Posterior cingulate gyrus (tissue), 11 donors: Measurements from ENCODE around the gene PGAM1.
"Not testable (repeated sequence)": the region's sequence is repeated elsewhere in the genome, so short reads cannot be mapped to it uniquely, and the experiment has no call there.

Experiments
- DNase-seq, 10 donors: peaks; one replicate each; pipeline versions ENCODE4 v3.0.0 to v3.0.0-alpha.2; 2020 to 2021; ENCODE audit warnings: mixed read lengths in 3 of 10
- intact Hi-C: fragments of 100-400 bp; cut with DNase I; formaldehyde crosslinking; loops from one replicate; pipeline ENCODE4 v1.15.1; 2023

PGAM1 gene

GRCh38 chr10:97407211-97407951, 18.6 kb upstream of the PGAM1 start:
- intact Hi-C loops = no loop called here
- peak in 4 of 10 donors; percentile 27 to 54 (median 50) for DNase-seq

DNA sequence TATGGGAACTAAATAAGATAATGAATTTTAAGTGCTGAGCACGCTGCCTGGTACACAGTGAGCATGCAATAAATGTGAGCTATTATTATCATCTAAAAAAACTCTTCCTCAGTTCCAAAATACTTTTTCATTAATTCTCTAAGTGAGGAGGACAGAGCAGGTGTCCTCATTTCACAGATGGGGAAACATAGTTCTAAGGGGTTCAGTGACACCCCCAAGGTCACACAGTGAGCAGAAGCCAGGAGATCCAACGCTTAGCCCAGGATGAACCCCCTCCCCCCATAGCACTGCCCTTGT, 18.1 kb upstream of the PGAM1 start:
- no peak for DNase-seq
- intact Hi-C loops = no loop called here

GRCh38 chr10:97408496-97408992, 17.4 kb upstream of the PGAM1 start:
- no peak for DNase-seq
- intact Hi-C loops = no loop called here

DNA sequence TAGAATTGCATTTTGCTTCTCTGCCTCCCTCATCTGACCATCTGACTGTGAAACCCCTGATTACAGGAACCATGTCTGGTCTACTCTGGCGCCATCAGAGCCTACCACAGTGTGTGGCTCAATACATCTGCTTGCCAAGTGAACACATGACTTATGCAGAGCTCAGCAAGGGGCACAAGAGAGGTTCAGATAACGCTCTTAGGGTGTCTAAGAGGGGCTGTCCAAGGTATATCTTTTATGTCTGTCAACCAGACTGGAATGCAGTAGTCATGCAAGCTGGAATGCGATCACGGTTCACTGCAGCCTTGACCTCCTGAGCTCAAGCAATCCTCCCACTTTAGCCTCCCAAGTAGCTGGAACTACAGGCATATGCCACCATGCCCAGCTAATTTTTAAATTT, 14.6 kb upstream of the PGAM1 start:
- intact Hi-C loops = no loop called here
- DNase-seq = no peak

GRCh38 chr10:97412891-97413304, 13.1 kb upstream of the PGAM1 start:
- intact Hi-C loops = no loop called here
- no peak for DNase-seq

- no peak for DNase-seq
- intact Hi-C loops = no loop called here
These were observed 9.4 kb upstream of the PGAM1 start for GRCh38 chr10:97416565-97416964.

DNA sequence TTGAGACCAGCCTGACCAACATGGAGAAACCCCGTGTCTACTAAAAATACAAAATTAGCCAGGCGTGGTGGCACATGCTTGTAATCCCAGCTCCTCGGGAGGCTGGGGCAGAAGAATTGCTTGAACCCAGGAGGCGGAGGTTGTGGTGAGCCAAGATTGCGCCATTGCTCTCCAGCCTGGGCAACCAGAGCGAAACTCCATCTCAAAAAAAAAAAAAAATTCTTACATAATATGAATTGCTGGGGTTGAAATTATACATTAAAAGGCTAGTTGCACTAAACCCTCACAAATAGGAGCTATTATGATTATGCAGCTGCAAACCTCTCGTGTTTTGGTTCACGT, 2.3 kb upstream of the PGAM1 start:
- intact Hi-C loops = not testable (repeated sequence)
- DNase-seq = peak in 1 of 10 donors; percentile 52

DNA sequence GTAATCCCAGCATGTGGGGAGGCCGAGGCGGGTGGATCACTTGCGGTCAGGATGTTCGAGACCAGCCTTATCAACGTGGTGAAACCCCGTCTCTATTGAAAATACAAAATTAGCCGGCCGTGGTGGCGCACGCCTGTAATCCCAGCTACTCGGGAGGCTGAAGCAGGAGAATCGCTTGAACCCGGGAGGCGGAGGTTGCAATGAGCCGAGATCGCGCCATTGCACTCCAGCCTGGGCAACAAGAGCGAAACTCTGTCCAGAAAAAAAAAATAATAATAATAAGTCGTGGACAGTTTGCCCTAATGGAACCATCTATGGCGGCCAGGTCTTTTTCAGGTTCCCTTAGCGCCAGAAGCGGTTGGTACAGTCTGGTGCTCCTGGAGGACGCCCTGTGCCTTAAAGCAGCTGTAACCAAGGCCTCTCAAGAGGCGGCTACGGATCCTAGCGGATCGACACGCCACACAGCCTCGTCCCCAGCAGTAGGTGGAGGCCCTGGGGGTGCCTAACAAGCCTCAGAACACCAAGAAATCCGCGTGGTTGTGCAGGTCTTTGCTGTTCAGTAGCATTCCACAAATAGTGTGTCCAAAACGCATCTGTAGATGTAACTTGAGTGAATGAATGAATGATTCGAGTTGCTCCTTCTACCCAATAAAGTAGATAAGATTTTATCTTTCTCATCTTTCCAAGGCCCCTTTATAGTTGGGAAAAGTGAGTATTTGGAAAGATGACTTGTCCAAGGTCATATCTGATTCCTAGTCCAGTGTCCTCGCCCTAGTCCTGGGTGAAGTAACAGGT, 982 bp downstream of the PGAM1 start:
- intact Hi-C loops = loop anchor here (2.0 kb wide), 1 partner anchor 20 kb away; the partner anchor contains the start of genes EXOSC1 and ZDHHC16
- peak in 2 of 10 donors; percentile 2 to 84 for DNase-seq

DNA sequence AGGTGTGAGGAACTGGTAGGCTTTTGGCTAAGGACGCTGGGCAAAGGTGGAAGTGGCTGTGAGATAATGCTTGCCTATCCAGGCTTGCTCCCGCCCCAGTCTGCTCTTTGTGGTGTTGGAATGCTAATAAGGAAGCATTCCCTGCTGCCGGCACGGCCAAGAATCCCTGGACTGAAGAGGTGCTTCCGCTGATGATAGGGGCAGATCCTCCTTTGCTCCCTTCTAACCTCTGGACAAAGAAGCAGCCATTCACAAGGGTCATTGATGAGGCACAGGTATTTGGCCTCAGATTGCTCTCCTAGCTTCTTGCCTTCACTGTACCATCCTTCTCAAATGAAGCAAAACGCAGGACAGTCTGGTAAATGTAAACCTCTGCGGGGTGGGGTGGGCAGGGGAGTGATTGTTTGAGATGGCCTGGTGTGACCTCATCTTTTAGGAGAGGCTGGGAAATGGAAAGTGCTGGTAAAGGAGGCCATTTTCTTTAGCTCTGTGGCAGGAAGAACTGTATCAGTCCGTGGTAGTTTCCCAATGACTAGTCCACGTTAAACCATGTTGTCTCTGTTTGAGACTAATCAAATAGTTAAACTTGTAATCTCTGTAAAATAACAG, 1.7 kb downstream of the PGAM1 start:
- intact Hi-C loops = loop anchor here (2.0 kb wide), 1 partner anchor 19 kb away; the partner anchor contains the start of genes EXOSC1 and ZDHHC16
- DNase-seq = peak in 1 of 10 donors; percentile 52

- intact Hi-C loops = no loop called here
- peak in 1 of 10 donors; percentile 11 for DNase-seq
These were observed 2.6 kb downstream of the PGAM1 start for GRCh38 chr10:97428572-97428981.

GRCh38 chr10:97434055-97434454, 8.1 kb downstream of the PGAM1 start:
- intact Hi-C loops = no loop called here
- no peak for DNase-seq

DNA sequence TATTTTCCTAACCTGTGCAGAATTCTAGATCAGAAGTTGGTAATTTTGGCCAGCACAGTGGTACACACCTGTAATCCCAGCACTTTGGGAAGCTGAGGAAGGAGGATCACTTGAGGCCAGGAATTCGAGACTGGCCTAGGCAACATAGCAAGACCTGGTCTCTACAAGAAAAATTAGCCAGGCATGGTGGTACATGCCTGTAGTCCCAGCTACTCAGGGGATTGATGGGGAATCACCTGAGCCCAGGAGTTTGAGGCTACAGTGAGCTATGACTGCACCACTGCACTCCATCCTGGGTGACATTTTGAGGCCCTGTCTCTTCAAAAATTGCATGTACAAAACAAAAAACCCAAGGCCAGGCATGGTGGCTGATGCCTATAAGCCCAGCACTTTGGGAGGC, 8.6 kb downstream of the PGAM1 start:
- intact Hi-C loops = no loop called here
- DNase-seq = no peak

- intact Hi-C loops = no loop called here
- DNase-seq = no peak
These were observed 9.2 kb downstream of the PGAM1 start for GRCh38 chr10:97435211-97435610.

DNA sequence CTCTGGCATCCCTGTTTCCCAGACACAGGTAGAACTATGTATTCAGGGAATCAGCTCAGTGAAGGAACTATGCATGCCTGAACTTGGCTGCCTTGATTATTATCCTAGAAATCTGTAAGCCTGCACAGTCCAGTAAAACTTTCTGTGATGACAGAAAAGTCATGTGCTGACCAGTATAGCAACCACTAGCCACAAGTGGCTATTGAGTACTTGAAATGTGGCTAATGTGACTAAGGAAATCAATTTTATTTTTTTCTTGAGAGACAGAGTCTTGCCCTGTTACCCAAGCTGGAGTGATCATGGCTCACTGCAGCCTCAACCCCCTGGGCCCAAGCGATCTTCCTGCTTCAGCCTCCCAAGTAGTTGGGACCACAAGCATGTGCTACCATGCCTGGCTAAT, 16.3 kb downstream of the PGAM1 start:
- peak in 1 of 10 donors; percentile 2 for DNase-seq

GRCh38 chr10:97444212-97444611, 18.2 kb downstream of the PGAM1 start:
- no peak for DNase-seq
- intact Hi-C loops = no loop called here

More for the DNA sequence above, 16.3 kb downstream of the PGAM1 start:
- intact Hi-C loops = no loop called here

DNA sequence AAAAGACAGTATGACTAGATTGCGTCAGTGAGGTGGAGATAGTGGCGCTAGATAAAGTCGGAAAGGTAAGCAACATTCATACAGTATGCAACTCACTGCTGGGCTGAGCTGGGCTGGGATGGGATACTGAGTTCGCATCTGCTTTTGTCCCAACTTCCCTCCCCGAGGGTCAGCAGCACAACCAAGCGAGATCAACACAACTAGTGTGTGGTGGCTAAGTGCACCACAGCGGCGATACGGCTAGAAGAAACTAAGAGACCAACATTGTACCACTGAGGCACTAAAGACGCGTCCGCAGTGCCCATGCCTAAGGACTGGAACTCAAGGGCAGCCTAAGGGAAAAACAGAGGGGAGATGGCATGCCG, 19.3 kb downstream of the PGAM1 start:
- peak in 1 of 10 donors; percentile 18 for DNase-seq
- intact Hi-C loops = loop anchor here (5.0 kb wide), 1 partner anchor 52 kb away; the partner anchor contains the start of genes MMS19 and UBTD1

DNA sequence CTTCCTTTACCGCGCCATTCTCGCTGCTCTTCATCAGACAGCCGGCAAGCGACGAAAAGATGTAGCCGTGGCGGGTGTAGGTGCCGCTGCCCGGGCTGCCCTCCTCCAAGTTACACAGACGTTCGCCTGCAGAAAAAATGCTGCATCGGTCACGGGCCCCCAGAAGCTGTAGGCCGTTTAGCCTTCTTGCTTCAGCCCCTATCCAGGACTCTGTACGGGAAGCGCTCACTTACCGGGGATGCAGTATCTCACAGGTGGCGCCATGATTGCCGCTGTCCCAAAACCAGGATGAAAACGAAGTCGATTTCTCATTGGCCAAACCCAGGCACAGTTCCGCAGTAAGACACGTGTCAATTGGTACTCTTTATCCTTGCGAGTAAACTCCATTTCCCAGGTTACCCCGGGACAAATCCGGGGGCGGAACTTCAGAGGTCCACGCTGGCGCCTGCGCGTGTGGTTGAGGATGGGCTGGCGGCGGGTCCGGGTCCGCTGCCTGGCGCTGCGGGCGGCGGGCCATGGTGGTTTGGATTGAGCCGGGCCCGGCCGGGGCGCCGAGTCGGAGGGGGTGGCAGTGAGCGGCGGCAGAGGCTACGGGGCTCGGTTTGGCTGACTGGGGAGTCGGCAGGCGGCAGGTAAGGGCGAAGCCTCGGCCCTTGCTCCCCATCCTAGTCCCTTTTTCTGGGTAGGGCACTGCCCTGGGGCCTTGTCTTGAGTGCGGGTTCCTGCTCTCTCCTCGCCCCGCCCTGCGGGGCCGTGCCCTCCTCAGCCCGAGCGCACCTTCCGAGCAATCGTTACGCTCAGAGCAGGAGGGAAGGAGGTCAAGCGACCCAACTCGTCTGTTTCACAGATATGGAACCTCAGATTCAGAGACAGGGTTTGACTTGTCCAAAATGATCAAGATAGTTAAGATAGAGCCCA, 20.0 kb downstream of the PGAM1 start, which contains the start of the genes EXOSC1 and ZDHHC16:
Gene EXOSC1, minus strand, starts transcription at position 285 of the 918 bp plus-strand sequence. Its CDS starts 21 bp downstream, at position 264.
Gene ZDHHC16, plus strand, starts transcription at position 454 of the 918 bp plus-strand sequence. CDS start 5,501 bp downstream, outside the sequence.
- peak; percentile 87 to 99 (median 94) for DNase-seq
- intact Hi-C loops = loop anchor here (2.0 to 5.0 kb wide), 2 partner anchors 19 to 51 kb away; partner anchors contain the start of genes MMS19, PGAM1 and UBTD1

DNA sequence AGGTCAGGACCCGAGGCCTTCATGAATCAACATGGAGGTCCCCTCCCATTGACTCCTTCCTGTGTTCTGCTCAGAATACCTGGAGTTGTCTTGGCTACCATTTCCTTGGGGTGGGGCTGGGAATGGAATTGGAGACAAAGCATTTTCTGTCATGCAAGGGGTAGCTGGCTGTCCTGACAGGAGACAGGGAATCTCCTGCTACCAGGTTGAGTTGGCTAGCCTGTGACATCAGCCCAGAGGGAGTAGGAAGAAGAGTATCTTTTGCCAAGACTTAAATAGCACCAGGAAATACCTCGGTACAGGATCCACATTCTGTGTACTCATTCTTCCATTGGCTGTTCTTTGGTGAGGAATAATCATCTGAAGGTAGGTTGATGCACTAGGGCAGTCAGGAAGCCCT, 24.8 kb downstream of the PGAM1 start:
- intact Hi-C loops = no loop called here
- DNase-seq = no peak

- DNase-seq = peak in 1 of 10 donors; percentile 73
- intact Hi-C loops = no loop called here
These were observed 25.6 kb downstream of the PGAM1 start for GRCh38 chr10:97451605-97452004.

DNA sequence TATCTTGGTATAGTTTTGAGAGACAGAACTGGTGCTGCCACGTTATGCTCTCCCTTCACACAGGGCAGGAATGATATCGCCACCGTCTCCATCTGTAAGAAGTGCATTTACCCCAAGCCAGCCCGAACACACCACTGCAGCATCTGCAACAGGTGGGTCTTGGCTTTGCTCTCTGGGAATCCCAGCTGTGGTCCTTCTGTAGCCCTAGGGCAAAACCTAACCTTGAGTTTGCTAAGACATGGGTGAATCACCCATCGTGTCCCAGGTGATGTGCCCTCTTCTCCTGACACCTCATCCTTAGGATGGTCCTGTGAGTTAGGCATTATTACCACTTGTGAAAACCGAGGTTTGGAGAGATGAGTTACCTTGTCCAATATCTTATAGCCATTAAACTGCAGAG, 26.4 kb downstream of the PGAM1 start:
- intact Hi-C loops = no loop called here
- no peak for DNase-seq
